SU-DHL-6 (cell line): ENCODE results near the gene NAPSA.

Experiments
- H2AFZ ChIP-seq: fragments of 200-600 bp; sonication (generic); 2 replicates; pipeline ENCODE4 v1.6.1; 2014; ENCODE audit warnings: low read depth, mild to moderate bottlenecking, moderate library complexity, mixed read lengths, antibody characterized with exemption, low read length; ENCODE audit not compliant: severe bottlenecking
- H3F3A ChIP-seq: fragments of 200-600 bp; shearing (Covaris generic); 2 replicates; pipeline ENCODE4 v1.6.0; 2016; ENCODE audit warnings: antibody characterized with exemption, mild to moderate bottlenecking; ENCODE audit not compliant: insufficient read depth
- H3K27ac ChIP-seq: fragments of 200-600 bp; sonication (generic); 2 replicates; pipeline ENCODE4 v1.5.1; 2016; ENCODE audit warnings: low read depth, mild to moderate bottlenecking, low read length, moderate library complexity, mixed read lengths
- H3K27me3 ChIP-seq: fragments of 200-600 bp; sonication (generic), shearing (Covaris generic); 2 replicates; pipeline ENCODE4 v1.6.0; 2014; ENCODE audit warnings: mild to moderate bottlenecking, low read length
- H3K36me3 ChIP-seq: fragments of 200-600 bp; sonication (generic); 2 replicates; pipeline ENCODE4 v1.6.1; 2014; ENCODE audit warnings: mild to moderate bottlenecking, low read length, mixed read lengths
- H3K4me2 ChIP-seq: fragments of 300-600, 200-600 bp; shearing (Covaris generic), sonication (generic); 2 replicates; pipeline ENCODE4 v1.6.0; 2014; ENCODE audit warnings: low read length, low read depth, mild to moderate bottlenecking; ENCODE audit not compliant: poor library complexity, severe bottlenecking
- H3K4me3 ChIP-seq: fragments of 200-600 bp; sonication (generic); 2 replicates; pipeline ENCODE4 v1.5.1; 2014; ENCODE audit warnings: antibody characterized with exemption, low read length, mild to moderate bottlenecking, mixed read lengths; ENCODE audit not compliant: insufficient read depth, poor library complexity, severe bottlenecking
- H3K79me2 ChIP-seq: fragments of 200-600 bp; sonication (generic); 2 replicates; pipeline ENCODE4 v1.6.1; 2014; ENCODE audit warnings: mild to moderate bottlenecking, low read length, moderate library complexity; ENCODE audit not compliant: insufficient read depth
- H3K9ac ChIP-seq: fragments of 200-600 bp; sonication (generic); 2 replicates; pipeline ENCODE4 v1.7.0; 2014; ENCODE audit warnings: mild to moderate bottlenecking, low read length
- H3K9me2 ChIP-seq: fragments of 200-600 bp; sonication (generic); replicated peaks from 2 replicates; pipeline ENCODE4 v1.6.1; 2014; ENCODE audit warnings: low read length; ENCODE audit not compliant: insufficient read depth
- H3K9me3 ChIP-seq: fragments of 200-600 bp; sonication (generic); 2 replicates; pipeline ENCODE4 v1.6.1; 2014; ENCODE audit warnings: low read length, mixed read lengths; ENCODE audit not compliant: insufficient read depth
- H4K20me1 ChIP-seq: fragments of 200-600 bp; sonication (generic); 2 replicates; pipeline ENCODE4 v1.6.1; 2014; ENCODE audit warnings: low read depth, mild to moderate bottlenecking, antibody characterized with exemption, low read length, moderate library complexity, mixed read lengths
- CTCF ChIP-seq: fragments of 200-600 bp; sonication (generic); IDR thresholded peaks from one replicate; pipeline ENCODE4 v1.5.1; 2017; ENCODE audit warnings: antibody characterized with exemption, mild to moderate bottlenecking, low read length, moderate library complexity; ENCODE audit not compliant: insufficient read depth, poor library complexity, severe bottlenecking
- EZH2phosphoT487 ChIP-seq: fragments of 200-600 bp; sonication (generic), shearing (Covaris generic); conservative IDR thresholded peaks from 2 replicates; pipeline ENCODE4 v1.6.1; 2018; ENCODE audit warnings: mild to moderate bottlenecking, antibody characterized with exemption, low read length, moderate library complexity, mixed read lengths

Gene NAPSA

GRCh38 chr19:50325310-50326100, 39.9 kb downstream of the NAPSA start:
- Histone ChIP-seq H4K20me1 (0 out of 2 replicates have a peak, but pooled peaks cover 9% of the 10 kb centered on the region), H3F3A (peaks cover 4% of the 10 kb centered on the region), H2AFZ (no peak overlapping the region), H3K9me2 (no peaks in the 10 kb centered on the region), H3K79me2 (0 out of 2 replicates have a peak, but pooled peaks cover 3% of the 10 kb centered on the region), H3K4me3 (no peak overlapping the region), H3K27ac (no peak overlapping the region), H3K4me2 (peak overlapping the region; percentile 61), H3K9ac (no peak overlapping the region), H3K36me3 (no peaks in the 10 kb centered on the region), H3K9me3 (no peaks in the 10 kb centered on the region), H3K27me3 (no peaks in the 10 kb centered on the region)
- TF ChIP-seq CTCF (no peak), EZH2phosphoT487 (no peak)

GRCh38 chr19:50324331-50324730, 41.1 kb downstream of the NAPSA start:
- 0 out of 2 replicates have a peak, but pooled peaks cover 9% of the 10 kb centered on the region for H4K20me1 ChIP-seq
- no peaks in the 10 kb centered on the region for H3F3A ChIP-seq
- H3K9me3 ChIP-seq, result no peaks in the 10 kb centered on the region
- no peak overlapping the region for H3K4me3 ChIP-seq
- H3K9ac ChIP-seq, result no peak overlapping the region
- H3K4me2 ChIP-seq, result no peak overlapping the region
- no peak overlapping the region for H2AFZ ChIP-seq
- no peaks in the 10 kb centered on the region for H3K9me2 ChIP-seq
- no peak overlapping the region for H3K27ac ChIP-seq
- H3K36me3 ChIP-seq, result no peaks in the 10 kb centered on the region
- TF ChIP-seq CTCF (no peak), EZH2phosphoT487 (no peak)
- 0 out of 2 replicates have a peak, but pooled peaks cover 3% of the 10 kb centered on the region for H3K79me2 ChIP-seq
- no peaks in the 10 kb centered on the region for H3K27me3 ChIP-seq

- no peaks in the 10 kb centered on the region for H3K9me2 ChIP-seq
- no peaks in the 10 kb centered on the region for H3K27me3 ChIP-seq
- 0 out of 2 replicates have a peak, but pooled peaks cover 3% of the 10 kb centered on the region for H3K79me2 ChIP-seq
- no peak overlapping the region for H3K9ac ChIP-seq
- H3F3A ChIP-seq, result no peaks in the 10 kb centered on the region
- H3K27ac ChIP-seq, result no peak overlapping the region
- TF ChIP-seq EZH2phosphoT487 (no peak), CTCF (no peak)
- 0 out of 2 replicates have a peak, but pooled peaks cover 9% of the 10 kb centered on the region for H4K20me1 ChIP-seq
- H2AFZ ChIP-seq, result no peak overlapping the region
- no peak overlapping the region for H3K4me2 ChIP-seq
- H3K9me3 ChIP-seq, result no peaks in the 10 kb centered on the region
- no peak overlapping the region for H3K4me3 ChIP-seq
- no peaks in the 10 kb centered on the region for H3K36me3 ChIP-seq
Measured at GRCh38 chr19:50323782-50324133, 41.7 kb downstream of the NAPSA start.
